Ovary (tissue), 3 donors: Measurements from ENCODE around the gene PTPRCAP.

Experiments
- CTCF ChIP-seq, 3 donors: fragments of 450-650 bp in 2 of 3; fragments of 200-600 bp in 1 of 3; IDR thresholded peaks; one replicate each; pipeline versions ENCODE4 v1.5.1 to v1.8.0; 2016 to 2022; ENCODE audit warnings: antibody characterized with exemption in 3 of 3, mild to moderate bottlenecking in 1 of 3
- EP300 ChIP-seq: sonication (generic); formaldehyde crosslinking; IDR thresholded peaks from one replicate; pipeline ENCODE4 v1.6.1; 2017; ENCODE audit warnings: antibody characterized with exemption
- POLR2A ChIP-seq: fragments of 450-650 bp; IDR thresholded peaks from one replicate; pipeline ENCODE4 v1.6.1; 2017; ENCODE audit warnings: antibody characterized with exemption, mild to moderate bottlenecking, moderate library complexity
- donor health status: DM: no; HTN: no; CAD: no.

- no peak for TF ChIP-seq CTCF (IDR thresholded peaks at IDR 0.05)
- TF ChIP-seq POLR2A: no peak
- TF ChIP-seq EP300: no peak
These were observed 18.7 kb upstream of the PTPRCAP start for GRCh38 chr11:67456068-67456705.
